Measurements from ENCODE around the gene TAS2R40.

DNA sequence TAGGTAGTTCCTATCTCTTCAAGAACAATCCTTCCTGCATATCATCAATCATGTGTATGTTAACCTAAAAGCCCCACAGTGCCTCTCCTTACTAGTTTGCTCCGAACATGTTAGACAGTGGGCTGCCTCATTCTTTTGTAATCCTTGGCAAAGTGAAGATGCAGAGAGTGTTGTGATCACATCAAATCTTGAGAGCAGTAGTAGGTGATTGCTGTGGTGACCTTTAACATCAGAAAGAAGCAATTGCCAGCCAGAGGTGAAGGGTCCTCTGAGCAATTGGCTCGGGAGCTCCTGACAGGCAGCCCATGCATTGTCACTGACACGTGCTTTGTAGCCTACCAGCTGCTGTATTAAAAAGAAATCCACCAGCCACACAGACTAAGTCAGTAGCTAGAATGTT lies 21.8 kb downstream of the TAS2R40 start:
- TF ChIP-seq CTCF (IDR thresholded peaks at IDR 0.05; ENCODE audit: extremely low read depth in 1 of 2, insufficient read depth in 1 of 2, low read depth in 1 of 2, low read length in 2 of 2): no peak
- TF ChIP-seq POLR2AphosphoS5 (IDR thresholded peaks at IDR 0.05; ENCODE audit: insufficient read depth, low read depth, low read length): no peak
- TF ChIP-seq EZH2 (IDR thresholded peaks at IDR 0.05; ENCODE audit: borderline replicate concordance, low read depth, low read length, severe bottlenecking): no peak
- TF ChIP-seq POLR2A (IDR thresholded peaks at IDR 0.05; ENCODE audit: low read depth, low read length): no peak
- TF ChIP-seq MAX (IDR thresholded peaks at IDR 0.05; ENCODE audit: insufficient read depth, insufficient read length): no peak

Measured in endothelial cell of umbilical vein (primary cell).